Measurements from ENCODE around the gene ESR1.
"Not testable (repeated sequence)": the region's sequence is repeated elsewhere in the genome, so short reads cannot be mapped to it uniquely, and the experiment has no call there.

ESR1 gene

DNA sequence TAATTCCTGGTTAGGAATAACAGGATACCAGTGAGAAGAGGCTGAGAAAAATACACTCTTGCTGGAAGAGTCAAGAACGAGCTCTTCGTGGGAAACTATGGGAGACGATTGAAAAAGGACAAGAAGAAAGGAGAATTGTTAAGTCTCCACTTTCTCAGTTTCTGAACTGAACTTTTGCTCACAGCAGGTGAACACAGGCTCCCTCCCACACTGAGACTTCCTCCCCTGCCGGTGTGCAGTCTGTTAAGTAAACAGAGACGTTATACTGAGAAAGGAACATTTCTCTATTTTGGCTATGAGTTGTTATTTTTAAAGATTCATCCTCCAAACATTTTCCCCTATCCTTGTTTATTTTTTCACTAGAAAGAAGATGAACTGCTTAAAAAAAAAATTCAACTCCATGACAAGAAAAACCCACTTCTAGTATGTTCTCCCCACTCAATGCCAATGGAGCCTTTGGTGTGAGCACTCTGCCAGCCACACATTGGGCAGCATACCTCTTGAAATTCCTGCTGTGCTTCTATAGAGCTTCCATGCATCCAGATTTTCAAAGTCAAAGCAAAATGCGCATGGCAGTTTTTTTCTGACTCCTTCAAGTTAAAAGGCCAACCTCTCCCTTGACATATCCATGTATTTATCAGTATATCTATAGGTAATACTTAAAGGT is 250.5 kb downstream of the ESR1 start:
- no peak for DNase-seq (ENCODE audit: low read depth)

DNA sequence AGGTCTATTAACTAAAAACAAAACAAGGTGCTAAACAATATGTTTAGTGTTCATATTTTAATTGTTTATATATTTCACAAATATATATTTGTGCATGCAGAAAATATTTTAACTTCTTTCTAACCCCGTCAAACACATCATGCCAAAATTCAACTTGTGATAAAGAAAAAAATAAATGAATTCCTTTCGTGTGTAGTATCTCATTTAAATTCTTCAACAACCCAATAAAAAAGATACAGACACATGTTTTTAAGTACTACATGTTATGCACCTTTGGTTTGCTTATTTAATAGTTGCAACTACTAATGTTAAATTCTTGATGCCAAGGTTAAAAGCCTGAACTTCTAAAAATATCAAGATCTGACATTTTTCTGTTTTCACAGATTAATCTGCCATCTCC is 252.4 kb downstream of the ESR1 start:
- no peak for DNase-seq (ENCODE audit: low read depth)

- no peak for DNase-seq (ENCODE audit: low read depth)
These were observed 255.0 kb downstream of the ESR1 start for GRCh38 chr6:152062476-152062875.

DNA sequence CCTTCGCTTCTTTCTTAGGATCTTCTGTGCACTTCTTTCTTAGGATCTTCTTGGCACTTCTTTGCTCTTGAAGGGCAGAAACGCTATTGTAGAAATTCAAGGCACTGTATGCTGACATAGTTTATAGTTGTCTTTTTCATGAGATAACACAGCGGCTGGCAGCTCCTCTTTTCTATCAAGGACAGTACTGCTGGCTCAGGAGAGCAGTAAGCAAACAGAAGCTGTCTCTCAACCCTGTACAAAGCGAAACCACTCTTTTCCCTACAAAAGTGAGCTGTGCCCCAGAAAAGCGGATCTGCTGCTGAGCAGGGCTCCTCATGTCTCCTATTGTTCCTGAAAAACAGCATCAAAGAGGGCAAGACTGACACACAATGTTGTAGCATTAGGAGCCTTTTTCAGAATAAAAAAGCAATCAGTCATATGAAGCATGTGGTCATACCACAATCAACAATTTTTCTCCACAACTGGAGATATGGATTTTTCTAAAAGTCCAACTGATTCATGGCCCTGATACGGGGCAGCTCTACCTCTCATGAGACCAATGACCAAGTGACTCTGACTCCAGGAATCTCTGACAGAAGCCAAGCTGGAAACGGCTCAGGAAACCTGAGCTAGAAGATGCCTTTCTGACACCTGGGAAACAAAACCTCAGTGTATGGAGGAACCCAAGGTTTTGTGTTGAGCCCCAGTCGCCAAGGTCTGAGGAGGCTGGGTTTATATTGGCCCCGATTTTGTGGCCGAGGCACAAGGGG is 255.9 kb downstream of the ESR1 start:
- no peak for DNase-seq (ENCODE audit: low read depth)

DNA sequence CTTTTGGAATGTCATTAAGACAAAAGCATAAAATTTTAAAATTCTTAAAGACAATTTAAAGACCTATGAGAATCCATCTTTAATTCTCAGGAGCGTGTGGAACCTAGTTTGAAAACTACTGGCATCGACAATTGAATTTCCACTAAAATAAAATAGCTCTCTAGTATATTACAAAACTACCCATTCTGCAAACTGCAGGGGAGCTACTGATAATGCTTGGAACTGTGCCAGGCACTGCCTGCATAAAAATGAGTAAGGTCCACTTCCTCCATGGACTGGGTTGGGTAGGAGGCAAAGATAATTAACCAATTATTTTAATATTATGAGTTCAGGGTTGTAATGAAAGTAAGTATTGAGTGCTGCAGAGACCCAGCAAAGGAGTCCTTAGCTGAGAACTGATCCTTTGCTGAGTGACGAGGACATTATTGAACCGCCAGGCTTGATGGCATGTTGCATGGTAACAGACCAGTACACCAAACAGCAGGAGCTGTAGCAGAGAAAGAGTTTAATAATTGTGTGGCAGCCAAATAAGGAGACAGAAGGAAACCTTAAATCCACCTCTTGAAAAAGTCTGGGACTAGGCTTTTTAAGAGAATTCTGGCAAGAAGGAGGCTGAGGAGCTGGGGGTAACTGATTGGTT is 261.3 kb downstream of the ESR1 start:
- no peak for DNase-seq (ENCODE audit: low read depth)

DNA sequence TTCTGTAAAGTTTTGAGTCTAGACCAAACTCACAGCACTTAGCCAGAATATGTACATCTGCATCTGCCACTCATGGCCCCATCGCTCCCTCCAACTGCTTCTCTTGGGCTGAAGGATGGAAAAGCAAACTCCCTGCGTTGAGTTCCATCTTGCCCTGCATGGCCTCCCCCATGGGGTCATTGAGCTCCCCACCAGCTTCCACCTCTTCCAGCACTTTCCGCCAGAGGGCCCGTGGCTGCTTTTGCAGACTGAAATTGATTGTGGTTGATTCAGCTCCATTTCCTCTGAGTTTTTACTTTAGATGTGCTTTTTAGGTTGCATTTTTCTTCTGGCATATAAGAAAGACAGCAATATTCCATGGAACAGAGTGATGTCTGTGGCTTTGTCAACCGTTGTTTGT is 263.1 kb downstream of the ESR1 start:
- DNase-seq (ENCODE audit: low read depth) = no peak

GRCh38 chr6:152071318-152071717 is 263.8 kb downstream of the ESR1 start:
- DNase-seq (ENCODE audit: low read depth) = no peak

DNA sequence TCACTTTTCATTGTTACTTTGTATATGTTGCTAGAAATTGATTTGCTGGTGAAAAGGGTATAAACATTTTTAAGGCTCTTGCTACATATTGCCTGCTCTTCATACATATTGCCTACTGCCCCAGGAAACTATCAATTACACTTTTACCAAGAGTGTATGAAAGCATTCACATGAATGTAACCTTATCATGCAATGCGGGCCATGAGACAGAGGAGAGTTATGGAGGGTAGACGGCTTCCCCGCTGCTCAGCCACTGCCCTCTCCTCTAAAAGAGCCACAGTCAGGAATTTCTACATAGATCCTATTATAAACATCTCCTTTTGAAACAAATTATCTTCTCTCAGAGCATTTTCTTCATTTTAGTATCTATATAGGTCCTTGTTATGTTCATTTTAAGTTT is 264.4 kb downstream of the ESR1 start:
- no peak for DNase-seq (ENCODE audit: low read depth)

GRCh38 chr6:152076242-152076641 is 268.8 kb downstream of the ESR1 start:
- DNase-seq (ENCODE audit: low read depth) = not testable (repeated sequence)

DNA sequence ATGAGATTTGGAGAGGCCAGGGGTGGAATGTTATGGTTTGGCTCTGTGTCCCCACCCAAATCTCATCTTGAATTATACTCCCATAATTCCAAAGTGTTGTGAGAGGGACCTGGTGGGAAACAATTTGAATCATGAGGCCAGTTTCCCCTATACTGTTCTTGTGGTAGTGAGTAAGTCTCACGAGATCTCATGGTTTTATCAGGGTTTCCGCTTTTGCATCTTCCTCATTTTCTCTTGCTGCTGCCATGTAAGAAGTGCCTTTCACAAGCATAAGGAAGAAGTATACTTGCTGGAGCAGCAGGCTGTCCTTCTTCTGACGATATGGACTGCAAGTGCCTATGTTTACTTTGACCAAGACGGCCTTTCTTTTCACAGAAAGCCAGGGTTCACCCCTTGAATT is 270.5 kb downstream of the ESR1 start:
- DNase-seq (ENCODE audit: low read depth) = no peak

DNA sequence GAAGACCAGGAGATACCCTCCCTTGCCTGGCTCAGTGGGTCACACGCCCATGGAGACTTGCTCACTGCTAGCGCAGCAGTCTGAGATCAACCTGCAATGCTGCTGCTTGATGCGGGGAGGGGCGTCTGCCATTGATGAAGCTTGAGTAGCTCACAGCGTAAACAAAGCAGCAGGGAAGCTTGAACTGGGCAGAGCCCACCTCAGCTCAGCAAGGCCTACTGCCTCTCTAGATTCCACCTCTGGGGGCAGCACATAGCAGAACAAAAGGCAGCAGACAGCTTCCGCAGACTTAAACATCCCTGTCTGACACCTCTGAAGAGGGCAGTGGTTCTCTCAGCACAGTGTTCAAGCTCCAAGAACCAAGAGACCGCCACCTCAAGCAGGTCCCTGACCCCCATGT is 271.3 kb downstream of the ESR1 start:
- no peak for DNase-seq (ENCODE audit: low read depth)

GRCh38 chr6:152085451-152085921 is 278.0 kb downstream of the ESR1 start:
- no peak for DNase-seq (ENCODE audit: low read depth)

DNA sequence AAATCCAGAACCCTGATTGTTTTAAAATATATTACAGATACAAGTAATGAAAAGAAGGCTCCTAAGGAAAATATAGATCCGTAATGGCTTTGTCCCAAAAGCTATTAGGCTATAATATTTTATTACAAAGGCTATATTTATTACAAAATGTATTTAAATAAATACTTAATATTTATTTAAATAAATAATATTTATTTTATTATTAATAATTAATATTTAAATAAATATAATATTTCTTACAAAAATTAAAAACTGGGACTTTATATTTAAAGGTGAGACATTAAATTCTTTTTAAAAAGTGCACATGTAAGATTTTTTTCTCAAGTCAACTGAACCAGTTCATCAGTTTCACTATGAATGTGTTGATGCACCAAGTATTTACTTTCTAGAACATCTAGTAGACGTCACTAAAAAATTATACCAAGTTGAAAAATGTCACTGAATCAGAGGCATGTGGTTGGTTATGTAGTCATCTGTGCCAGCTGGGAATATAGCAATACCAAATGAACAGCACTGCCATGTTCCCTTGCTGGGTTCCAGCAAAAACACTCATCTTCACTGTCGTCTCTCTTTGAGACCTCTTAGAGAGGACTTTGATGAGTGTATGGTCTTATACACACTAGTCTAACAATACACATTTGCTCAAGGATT is 278.9 kb downstream of the ESR1 start:
- DNase-seq (ENCODE audit: low read depth) = no peak

DNA sequence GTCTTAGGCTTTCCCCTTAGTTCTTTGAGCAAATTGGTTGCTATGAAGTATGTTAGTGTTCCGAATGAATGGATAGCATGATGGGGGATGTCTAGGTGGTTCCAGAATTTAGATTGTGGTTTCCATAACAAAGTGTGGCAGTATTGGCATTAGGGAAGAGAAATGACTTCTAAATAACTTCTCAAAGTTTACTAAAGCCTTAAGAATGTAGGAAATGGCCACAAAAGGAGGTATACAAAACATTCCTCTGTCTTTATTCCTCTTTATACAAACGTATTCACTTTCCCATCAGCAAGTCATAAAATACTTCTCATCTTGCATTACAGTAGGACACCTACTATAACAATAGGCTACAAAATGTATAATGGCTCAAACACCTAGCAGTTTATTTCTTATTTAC is 279.6 kb downstream of the ESR1 start:
- no peak for DNase-seq (ENCODE audit: low read depth)

GRCh38 chr6:152087701-152088100 is 280.2 kb downstream of the ESR1 start:
- DNase-seq (ENCODE audit: low read depth) = no peak

DNA sequence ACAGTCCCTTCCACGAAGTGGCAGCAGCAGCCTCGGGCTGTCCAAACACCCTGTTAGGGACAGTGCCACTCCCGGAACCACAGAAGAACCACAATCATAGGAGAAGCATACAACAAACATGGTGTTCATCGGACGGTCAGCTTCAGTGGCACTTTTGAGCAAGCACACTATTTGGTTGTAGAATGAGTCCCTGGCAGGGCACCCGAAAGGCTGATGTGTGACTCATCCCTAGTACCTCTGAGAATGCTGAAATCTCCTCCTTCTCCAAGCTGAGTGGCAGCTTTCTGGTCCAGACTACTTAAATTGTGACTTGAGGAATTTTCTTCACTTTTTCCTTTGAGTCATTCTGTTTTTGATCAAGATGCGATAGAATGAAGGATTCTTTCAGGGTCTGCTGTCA is 282.5 kb downstream of the ESR1 start:
- DNase-seq (ENCODE audit: low read depth) = no peak

- no peak for DNase-seq (ENCODE audit: low read depth)
These were observed 283.7 kb downstream of the ESR1 start for GRCh38 chr6:152091201-152091600.

- DNase-seq (ENCODE audit: low read depth) = no peak
These were observed 284.4 kb downstream of the ESR1 start for GRCh38 chr6:152091851-152092341.

DNA sequence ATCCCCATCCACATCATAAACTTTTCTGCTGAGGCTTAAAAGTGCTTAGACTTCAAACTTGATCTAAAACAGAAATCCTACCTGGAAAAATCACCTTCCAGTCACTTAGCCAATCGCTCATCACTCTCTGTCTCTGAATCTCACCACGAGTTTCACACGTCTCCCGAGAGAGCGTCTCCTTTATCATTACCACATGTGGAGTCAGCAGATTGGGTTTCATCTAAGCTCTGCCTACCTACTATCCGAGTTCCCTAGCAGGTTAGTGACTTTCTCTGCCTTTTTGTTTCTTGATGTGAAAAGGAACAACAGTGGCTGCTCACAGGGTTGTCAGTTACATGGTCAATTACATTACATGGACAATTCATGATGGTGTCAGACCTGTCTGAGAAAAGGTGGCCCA is 286.2 kb downstream of the ESR1 start:
- DNase-seq (ENCODE audit: low read depth) = no peak

GRCh38 chr6:152094276-152094675 is 286.8 kb downstream of the ESR1 start:
- no peak for DNase-seq (ENCODE audit: low read depth)

- peak; percentile 39 for DNase-seq (ENCODE audit: low read depth)
These were observed 287.6 kb downstream of the ESR1 start for GRCh38 chr6:152094992-152095592.

DNA sequence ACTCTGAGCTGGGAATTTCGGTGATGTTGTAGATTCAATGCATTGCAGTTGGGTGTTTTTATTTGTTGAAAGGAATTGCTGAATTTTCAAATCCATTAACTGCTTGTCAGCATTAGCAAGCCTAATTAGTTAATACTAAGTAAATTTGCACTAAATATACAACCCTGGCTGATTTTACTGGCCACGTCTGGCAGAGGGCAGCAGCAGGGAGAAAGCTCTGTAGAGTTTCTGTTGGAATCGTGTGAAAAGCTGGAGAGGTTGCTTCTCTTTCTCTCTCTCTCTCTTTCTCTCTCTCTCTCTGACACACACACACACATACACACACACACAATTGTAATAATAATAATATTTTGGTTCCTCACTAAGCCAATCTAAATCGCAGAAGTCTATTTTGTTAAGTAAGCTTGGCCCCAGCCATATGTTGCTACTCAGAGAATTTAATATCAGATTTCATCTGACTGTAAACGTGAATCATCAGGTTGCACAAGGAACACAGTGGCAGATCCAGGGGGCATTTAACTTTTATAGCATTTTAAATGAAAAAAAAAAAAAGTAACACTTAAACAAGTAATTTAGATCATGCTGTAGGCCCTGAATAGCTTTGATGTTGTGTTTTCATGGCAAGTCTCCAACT is 289.5 kb downstream of the ESR1 start:
- no peak for DNase-seq (ENCODE audit: low read depth)

Data from CMK (cell line).